ENCODE data around the gene ADO.
"Not testable (repeated sequence)": the region's sequence is repeated elsewhere in the genome, so short reads cannot be mapped to it uniquely, and the experiment has no call there.

The ADO gene

DNA sequence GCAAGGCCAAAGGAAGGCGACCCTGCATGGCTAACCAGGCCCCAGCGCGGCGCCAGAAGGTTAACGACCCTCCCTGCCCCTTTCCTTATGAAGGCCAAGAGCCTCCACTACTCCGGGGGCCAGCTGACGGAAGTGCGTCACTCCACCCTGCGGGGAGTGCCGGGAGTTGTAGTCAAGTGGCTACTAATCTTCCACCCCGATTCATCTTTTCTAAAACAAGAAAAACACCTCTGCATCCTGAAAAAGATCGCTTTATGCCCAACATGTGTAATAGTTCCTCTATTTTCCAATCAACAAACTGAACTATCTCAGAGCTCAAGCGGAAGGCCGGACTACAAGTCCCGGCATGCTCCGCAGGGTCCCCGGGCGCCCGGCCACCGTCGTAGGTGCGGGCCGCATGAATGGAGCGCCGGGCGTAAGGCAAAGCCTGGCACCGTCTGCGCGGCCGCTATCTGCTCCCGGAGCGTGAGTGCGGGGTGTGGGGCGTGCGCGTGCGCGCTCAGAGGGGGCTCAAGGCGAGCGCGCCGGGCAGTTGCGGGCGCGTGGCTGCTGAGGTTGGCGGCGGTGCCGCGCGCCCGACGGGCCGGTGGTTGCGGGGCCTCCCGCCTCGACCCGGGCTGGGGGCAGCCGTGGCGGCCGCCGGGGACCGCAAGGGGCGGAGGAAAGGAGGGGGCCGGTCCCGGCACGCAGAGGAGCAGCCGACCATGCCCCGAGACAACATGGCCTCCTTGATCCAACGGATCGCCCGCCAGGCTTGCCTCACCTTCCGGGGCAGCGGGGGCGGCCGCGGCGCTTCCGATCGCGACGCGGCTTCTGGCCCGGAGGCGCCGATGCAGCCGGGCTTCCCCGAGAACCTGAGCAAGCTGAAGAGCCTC lies at the start of gene ADO:
Gene ADO (plus strand): TSS at position 365 of the 875 bp plus-strand sequence. CDS start 340 bp downstream, at position 705.
- DNase-seq (ENCODE audit: low read depth): peak; percentile 67

DNA sequence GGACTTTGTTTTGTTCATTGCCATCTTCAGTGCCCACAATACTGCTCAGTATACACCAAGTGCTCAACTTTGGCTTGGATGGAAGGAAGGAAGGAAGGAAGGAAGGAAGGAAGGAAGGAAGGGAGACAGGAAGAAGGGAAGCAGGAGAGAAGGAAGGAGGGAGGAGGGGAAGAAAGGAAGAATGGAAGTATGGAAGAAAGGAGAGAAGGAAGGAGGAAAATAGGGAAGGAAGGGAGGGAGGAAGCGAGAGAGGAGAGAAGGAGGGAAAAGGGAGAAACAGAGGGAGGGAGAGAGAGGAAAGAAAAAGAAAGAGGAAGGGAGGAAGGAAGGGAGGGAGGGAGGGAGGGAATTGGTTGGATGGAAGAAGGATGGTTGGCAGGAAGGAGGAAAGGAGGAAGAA lies 49.6 kb upstream of the ADO start:
- DNase-seq (ENCODE audit: low read depth): no peak

GRCh38 chr10:62755662-62756653 lies 48.6 kb upstream of the ADO start:
- no peak for DNase-seq (ENCODE audit: low read depth)

- DNase-seq (ENCODE audit: low read depth): no peak
These were observed 44.8 kb upstream of the ADO start for GRCh38 chr10:62759599-62760175.

GRCh38 chr10:62760401-62760800 lies 44.1 kb upstream of the ADO start:
- DNase-seq (ENCODE audit: low read depth): no peak

DNA sequence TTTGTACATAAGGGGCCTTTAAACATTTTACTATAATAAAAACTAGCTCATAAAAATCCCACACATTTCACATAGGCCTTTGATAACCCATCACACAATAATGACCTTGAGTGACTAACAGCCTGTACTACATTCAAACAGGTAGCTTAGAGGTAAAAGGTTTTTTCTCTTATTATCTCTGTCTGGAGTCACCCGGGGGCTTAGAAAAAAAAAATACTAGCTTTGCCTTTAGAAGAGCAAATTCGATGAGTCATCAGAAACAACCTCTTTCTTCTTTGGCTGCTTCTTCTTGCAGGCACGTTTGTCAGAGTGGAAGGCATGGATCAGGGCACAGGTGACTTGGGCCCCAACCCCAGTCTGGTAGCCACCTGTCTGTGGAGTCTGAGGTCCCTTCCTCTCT lies 43.4 kb upstream of the ADO start:
- DNase-seq (ENCODE audit: low read depth): no peak

DNA sequence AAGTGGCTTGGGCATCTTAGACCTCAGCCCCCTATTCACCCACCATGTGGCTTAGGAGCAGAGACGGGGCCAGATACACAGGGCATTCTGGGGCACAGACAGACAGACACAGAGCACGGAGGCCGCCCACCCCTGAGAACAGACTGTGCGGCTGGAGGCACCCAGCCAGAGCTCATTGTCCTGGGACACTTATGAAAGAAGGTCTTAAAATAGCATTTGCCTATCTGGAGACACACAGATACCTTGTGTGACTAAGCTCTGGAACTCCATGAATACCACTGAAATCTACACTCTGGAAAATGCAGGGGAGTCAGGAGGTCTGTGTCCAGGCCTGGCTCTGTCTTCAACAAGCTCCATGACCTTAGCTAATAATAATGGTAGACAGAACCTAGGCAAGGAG lies 41.4 kb upstream of the ADO start:
- no peak for DNase-seq (ENCODE audit: low read depth)

GRCh38 chr10:62764011-62764410 lies 40.5 kb upstream of the ADO start:
- no peak for DNase-seq (ENCODE audit: low read depth)

DNA sequence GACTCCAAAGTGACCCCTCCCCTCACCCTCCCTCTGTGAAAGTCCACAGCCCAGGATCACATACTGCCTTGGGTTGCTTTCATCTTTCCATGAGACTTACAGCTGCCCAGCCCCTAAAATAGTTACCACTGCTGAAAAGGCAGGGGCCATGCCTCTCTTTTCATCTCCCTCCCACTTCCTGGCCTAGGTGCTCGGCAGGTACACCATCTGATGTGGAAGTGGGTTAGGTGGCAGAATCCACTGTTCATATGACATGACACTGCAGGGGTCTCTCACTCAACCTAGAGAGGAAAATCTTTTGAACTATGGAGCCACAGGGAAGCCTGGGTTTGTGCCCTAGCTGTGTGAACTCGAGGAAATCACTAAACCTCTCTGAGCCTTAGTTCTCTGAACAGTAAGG lies 38.8 kb upstream of the ADO start:
- no peak for DNase-seq (ENCODE audit: low read depth)

DNA sequence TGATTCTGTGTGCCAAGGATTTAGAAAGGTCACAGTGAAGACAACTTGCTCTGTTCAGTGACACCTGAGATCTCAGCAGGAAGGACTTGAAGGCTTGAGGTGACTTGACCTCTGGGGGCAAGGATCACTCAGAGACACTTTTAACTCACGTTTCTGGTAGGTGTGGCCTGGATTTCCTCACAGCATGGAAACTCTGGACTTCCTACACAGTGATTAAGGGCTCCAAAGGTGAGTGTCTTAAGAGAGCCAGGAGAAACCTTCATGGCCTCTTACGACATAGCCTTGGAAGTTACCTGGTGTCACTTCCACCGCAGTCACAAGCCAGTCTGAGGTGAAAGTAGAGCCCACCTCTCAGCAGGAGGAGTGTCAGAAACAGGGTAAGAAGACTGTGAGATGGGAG lies 38.1 kb upstream of the ADO start:
- DNase-seq (ENCODE audit: low read depth): no peak

- no peak for DNase-seq (ENCODE audit: low read depth)
These were observed 34.8 kb upstream of the ADO start for GRCh38 chr10:62769574-62770242.

DNA sequence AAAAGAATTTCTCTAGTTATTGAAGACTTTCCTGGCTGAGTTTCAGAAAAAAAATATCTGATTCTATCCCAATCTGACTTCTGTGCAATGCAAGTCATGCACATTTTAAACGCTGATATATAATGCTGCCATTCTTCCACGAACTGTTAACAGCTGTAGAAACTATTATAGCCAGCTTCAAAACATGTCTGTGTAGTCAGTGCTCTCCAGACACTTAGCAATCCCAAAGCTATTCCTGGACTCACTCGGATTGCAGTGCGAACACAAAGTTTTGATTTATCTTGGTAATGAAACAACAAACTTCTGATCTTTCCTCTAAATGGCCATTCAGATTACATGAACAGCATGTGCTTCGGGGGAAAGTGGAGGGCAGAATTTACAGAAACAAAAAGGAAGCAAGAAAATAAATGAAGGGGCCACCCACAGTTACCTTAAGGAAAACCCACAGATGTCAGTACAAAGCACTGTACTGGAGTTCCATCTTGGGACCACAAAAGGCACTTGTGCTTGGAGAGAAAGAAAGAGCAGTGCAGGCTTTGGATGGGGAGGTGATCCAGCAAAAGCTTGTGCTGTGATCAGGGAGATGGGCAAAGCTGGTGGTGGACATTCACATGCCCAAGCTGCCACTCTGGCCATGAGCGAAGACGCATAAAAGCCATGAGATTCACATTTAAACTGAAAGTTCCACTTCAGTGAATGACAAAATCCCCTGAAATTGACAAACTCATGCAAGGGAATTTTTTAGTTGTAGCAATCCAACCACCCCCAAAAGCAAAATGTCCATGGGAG lies 32.1 kb upstream of the ADO start:
- DNase-seq (ENCODE audit: low read depth): no peak

DNA sequence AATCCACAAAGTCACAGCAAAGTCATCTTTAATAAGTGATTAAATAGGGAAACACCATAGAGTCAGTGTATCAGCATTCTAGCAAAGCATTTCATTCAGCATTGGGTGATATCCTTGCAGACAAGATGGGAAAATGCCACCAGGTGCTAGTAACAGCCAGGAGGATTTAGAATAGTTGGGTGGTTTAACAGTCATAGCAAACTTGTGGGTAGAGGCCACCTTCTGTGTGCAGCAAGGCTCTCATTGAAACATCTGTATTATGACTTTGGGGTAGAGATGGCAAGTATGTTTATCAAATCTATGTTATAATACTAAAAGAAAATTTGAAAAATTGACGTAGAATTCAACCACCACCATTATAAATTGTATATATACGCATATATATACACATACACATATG lies 26.4 kb upstream of the ADO start:
- DNase-seq (ENCODE audit: low read depth): no peak

DNA sequence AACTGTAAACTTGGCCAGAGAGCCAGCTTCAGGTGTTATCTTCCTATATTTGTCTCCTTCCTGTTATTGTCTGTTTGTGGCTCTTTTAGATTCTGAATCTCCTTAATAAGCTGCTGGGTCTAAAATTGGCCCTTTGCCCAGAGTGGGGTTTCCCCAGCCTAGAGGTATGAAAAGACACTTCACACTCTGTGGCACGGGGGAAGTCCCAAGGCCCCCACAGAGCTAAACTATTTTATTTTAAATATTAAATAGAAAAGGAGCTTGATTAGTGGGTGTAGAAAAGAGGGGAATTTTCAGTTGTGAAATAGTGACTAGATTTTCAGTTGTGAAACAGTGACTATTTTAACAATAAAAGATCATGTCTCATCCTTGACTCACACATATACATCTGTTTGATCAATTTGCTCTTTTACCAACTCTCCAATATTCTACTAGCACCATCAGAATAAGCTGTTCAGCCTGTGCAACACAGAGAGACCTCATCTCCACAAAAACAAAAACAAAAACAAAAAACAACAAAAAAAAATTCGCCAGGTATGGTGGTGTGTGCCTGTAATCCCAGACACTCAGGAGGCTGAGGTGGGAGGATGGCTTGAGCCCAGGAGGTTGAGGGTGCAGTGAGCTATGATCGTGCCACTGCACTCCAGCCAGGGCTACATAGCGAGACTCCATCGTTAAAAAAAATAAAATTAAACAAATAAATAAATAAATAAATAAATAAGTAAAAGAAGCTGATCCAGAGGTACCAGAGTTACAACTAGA lies 24.9 kb upstream of the ADO start:
- DNase-seq (ENCODE audit: low read depth): peak; percentile 76

DNA sequence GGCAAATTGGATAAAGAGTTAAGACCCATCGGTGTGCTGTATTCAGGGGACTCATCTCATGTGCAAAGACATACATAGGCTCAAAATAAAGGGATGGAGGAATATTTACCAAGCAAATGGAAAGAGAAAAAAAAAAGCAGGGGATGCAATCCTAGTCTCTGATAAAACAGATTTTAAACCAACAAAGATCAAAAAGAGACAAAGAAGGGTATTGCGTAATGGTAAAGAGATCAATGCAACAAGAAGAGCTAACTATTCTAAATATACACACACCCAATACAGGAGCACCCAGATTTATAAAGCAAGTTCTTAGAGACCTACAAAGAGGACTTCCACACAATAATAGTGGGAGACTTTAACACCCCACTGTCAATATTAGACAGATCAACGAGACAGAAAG lies 20.0 kb upstream of the ADO start:
- DNase-seq (ENCODE audit: low read depth): not testable (repeated sequence)

DNA sequence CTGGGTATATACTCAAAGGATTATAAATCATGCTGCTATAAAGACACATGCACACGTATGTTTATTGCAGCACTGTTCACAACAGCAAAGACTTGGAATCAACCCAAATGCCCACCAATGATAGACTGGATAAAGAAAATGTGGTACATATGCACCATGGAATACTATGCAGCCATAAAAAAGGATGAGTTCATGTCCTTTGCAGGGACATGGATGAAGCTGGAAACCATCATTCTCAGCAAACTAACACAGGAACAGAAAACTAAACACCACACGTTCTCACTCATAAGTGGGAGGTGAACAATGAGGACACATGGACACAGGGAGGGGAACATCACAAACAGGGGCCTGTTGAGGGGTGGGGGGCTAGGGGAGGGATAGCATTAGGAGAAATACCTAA lies 16.2 kb upstream of the ADO start:
- not testable (repeated sequence) for DNase-seq (ENCODE audit: low read depth)

GRCh38 chr10:62788861-62789467 lies 15.6 kb upstream of the ADO start:
- no peak for DNase-seq (ENCODE audit: low read depth)

DNA sequence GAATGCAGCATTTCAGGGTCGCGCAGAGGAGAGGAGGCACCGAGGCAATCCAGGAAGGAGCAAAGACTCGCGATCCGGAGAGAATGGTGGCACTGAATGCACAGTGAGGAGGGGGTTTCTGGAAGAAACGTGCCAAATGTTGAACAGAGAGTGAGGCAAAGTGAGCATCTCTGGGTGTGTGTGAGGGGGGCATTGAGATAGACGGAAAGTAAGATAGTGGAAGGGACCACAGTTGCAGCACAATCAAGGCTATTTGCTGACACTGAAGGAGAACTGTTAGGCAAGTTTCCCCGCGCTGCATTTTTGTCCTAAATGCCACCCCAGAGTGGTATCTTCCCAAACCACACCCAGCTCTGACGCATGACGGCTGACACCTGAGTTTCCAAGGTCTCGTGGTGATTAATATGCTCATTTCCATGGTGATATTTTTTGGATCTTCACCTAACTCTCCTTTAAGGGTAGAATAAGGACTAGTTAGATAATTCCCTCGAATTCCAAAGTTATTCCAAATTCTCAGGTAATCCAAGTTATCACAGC lies 14.4 kb upstream of the ADO start:
- no peak for DNase-seq (ENCODE audit: low read depth)

DNA sequence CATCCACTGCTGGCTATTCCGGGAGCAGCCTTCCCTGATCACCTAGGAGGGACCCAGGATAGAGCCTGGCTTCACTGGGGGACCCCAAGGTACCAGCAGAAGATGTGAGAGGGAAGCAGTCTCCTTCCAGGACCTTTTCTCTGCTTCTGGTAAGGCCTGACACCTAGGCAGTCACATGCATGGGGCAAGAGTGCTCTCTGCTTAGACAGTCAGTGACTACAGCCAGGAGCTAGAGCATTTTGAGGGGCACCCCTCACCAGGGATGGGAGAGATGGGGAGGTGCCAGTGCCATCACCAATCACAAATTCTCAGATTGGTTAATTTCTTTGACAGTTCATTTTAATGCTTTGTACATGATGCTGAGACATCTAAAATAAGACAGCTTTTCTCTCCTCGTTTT lies 13.9 kb upstream of the ADO start:
- DNase-seq (ENCODE audit: low read depth): no peak

GRCh38 chr10:62792261-62792660 lies 12.3 kb upstream of the ADO start:
- no peak for DNase-seq (ENCODE audit: low read depth)

All from stimulated activated CD8-positive, alpha-beta memory T cell treated with anti-CD3 and anti-CD28 coated beads, Interleukin-12 subunit alpha, Interleukin-12 subunit beta, amount 100 ng/mL, for 1 hour (primary cell).